Naive thymus-derived CD4-positive, alpha-beta T cell (primary cell): ENCODE measurements around the gene GNG13. TPM values are rescaled to one million over a fixed set of nuclear protein-coding genes. Genes with fewer than 3 reads are reported as not detected.

Experiments
- ATAC-seq: fragments of 150-1000 bp; cut with Tn5 transposase; 2 replicates; pipeline ENCODE4 v1.10.0; 2021; ENCODE audit warnings: mild to moderate bottlenecking, moderate library complexity
- CTCF ChIA-PET: fragments of 350-600 bp; sonication (Branson Sonifier 250); formaldehyde crosslinking; loops from one replicate; lab custom pipeline; 2021; ENCODE audit warnings: antibody characterized with exemption; lab: Charles Lee
- POLR2A ChIA-PET: fragments of 350-600 bp; sonication (Branson Sonifier 250); formaldehyde crosslinking; loops from one replicate; lab custom pipeline; 2021; ENCODE audit warnings: antibody characterized with exemption, inconsistent platforms; lab: Charles Lee
- DNase-seq, 9 donors: peaks; one replicate each; pipeline versions ENCODE4 v3.0.0 to v3.0.0-alpha.2; 2020 to 2022; ENCODE audit warnings: mixed read lengths in 1 of 9
- H3K27ac ChIP-seq: one replicate; pipeline ENCODE4 v1.7.0; 2013; ENCODE audit warnings: mild to moderate bottlenecking, low read depth, low read length, moderate library complexity
- H3K27me3 ChIP-seq, 2 donors: one replicate each; pipeline ENCODE4 v1.7.0; 2013; ENCODE audit warnings: low read length in 2 of 2, mild to moderate bottlenecking in 2 of 2, moderate library complexity in 2 of 2; ENCODE audit not compliant: control insufficient read depth in 2 of 2, insufficient read depth in 2 of 2
- H3K36me3 ChIP-seq, 3 experiments: 1 replicate in 2 of 3; 2 replicates in 1 of 3; pipeline ENCODE4 v1.7.0; 2013; ENCODE audit warnings: low read length in 3 of 3, mild to moderate bottlenecking in 3 of 3, moderate library complexity in 1 of 3; ENCODE audit not compliant: insufficient read depth in 3 of 3, control insufficient read depth in 2 of 3
- H3K4me1 ChIP-seq, 2 donors: one replicate each; pipeline ENCODE4 v1.7.0; 2013; ENCODE audit warnings: low read length in 2 of 2, mild to moderate bottlenecking in 2 of 2, moderate library complexity in 1 of 2; ENCODE audit not compliant: control insufficient read depth in 2 of 2, insufficient read depth in 2 of 2
- H3K4me3 ChIP-seq: 2 replicates; pipeline ENCODE4 v1.7.0; 2013; ENCODE audit warnings: mild to moderate bottlenecking, low read length
- H3K9me3 ChIP-seq, 3 experiments: 1 replicate in 2 of 3; 2 replicates in 1 of 3; pipeline ENCODE4 v1.7.0; 2013; ENCODE audit warnings: low read length in 3 of 3; ENCODE audit not compliant: control insufficient read depth in 2 of 3
- H3K27ac Mint-ChIP-seq, 9 donors: one replicate each; pipeline ENCODE4 v1.8.0; 2020 to 2022; ENCODE audit warnings: mixed read lengths in 9 of 9, mild to moderate bottlenecking in 8 of 9, moderate library complexity in 5 of 9, inconsistent platforms in 2 of 9
- H3K27me3 Mint-ChIP-seq, 5 donors: one replicate each; pipeline ENCODE4 v1.8.0; 2021 to 2022; ENCODE audit warnings: mixed read lengths in 5 of 5, mild to moderate bottlenecking in 1 of 5
- H3K36me3 Mint-ChIP-seq, 5 donors: one replicate each; pipeline ENCODE4 v1.8.0; 2020 to 2022; ENCODE audit warnings: mixed read lengths in 5 of 5, mild to moderate bottlenecking in 3 of 5, inconsistent platforms in 1 of 5
- H3K4me1 Mint-ChIP-seq, 7 donors: one replicate each; pipeline ENCODE4 v1.8.0; 2020 to 2022; ENCODE audit warnings: mixed read lengths in 7 of 7, mild to moderate bottlenecking in 3 of 7, inconsistent platforms in 1 of 7
- H3K4me3 Mint-ChIP-seq, 10 donors: one replicate each; pipeline ENCODE4 v1.8.0; 2020 to 2022; ENCODE audit warnings: mild to moderate bottlenecking in 10 of 10, mixed read lengths in 10 of 10, moderate library complexity in 6 of 10, inconsistent platforms in 2 of 10
- H3K9me3 Mint-ChIP-seq, 11 donors: one replicate each; pipeline ENCODE4 v1.8.0; 2020 to 2022; ENCODE audit warnings: mixed read lengths in 11 of 11, mild to moderate bottlenecking in 4 of 11, inconsistent platforms in 1 of 11, moderate library complexity in 1 of 11
- intact Hi-C, 2 donors: fragments of 100-400 bp; cut with micrococcal nuclease; formaldehyde crosslinking; loops; one replicate each; pipeline ENCODE4 v1.15.1; 2023
- polyA plus RNA-seq, 2 donors: library from polyadenylated mRNA; unstranded; fragments of 300-500 nt; fragmentation: Illumina TruSeq; gene quantifications; one replicate each; pipeline ENCODE4 v1.2.3, GENCODE V29; 2021
- total RNA-seq, 6 experiments: library from RNA in 5 of 6; stranded (reverse) in 5 of 6; gene quantifications; 1 replicate in 5 of 6; 2 replicates in 1 of 6; pipeline ENCODE4 v1.2.3 and lab custom pipeline; 2021 to 2026

Gene GNG13
- total and polyA plus RNA-seq, 7 experiments from 2014 or later: not detected

- no peak overlapping the region for H3K4me3 ChIP-seq
- intact Hi-C loops: no loop called here
- H3K9me3 ChIP-seq: peaks cover 0 to 14% (median 0%) of the 10 kb centered on the region in 3 experiments
- ChIA-PET CTCF (no interaction called here), POLR2A (no interaction called here)
- H3K27ac ChIP-seq: no peak overlapping the region
- no peaks in the 10 kb centered on the region for H3K27me3 ChIP-seq
- DNase-seq (no peak), ATAC-seq (no peak)
- H3K4me3 Mint-ChIP-seq: no peak overlapping the region
- no peaks in the 10 kb centered on the region for H3K4me1 ChIP-seq
- peaks cover 0 to 10% (median 0%) of the 10 kb centered on the region in 5 donors for H3K27me3 Mint-ChIP-seq
- peaks cover 0 to 14% (median 6%) of the 10 kb centered on the region in 11 donors for H3K9me3 Mint-ChIP-seq
- no peaks in the 10 kb centered on the region for H3K4me1 Mint-ChIP-seq
- H3K27ac Mint-ChIP-seq: no peak overlapping the region
- H3K36me3 Mint-ChIP-seq: peaks cover 0 to 5% (median 0%) of the 10 kb centered on the region in 5 donors
- no peaks in the 10 kb centered on the region for H3K36me3 ChIP-seq
These were observed 31.3 kb upstream of the GNG13 start for GRCh38 chr16:831571-832413.

- H3K4me3 ChIP-seq: no peak overlapping the region
- no peak overlapping the region for H3K27ac ChIP-seq
- H3K36me3 ChIP-seq: no peaks in the 10 kb centered on the region
- Mint-ChIP-seq H3K27me3 (peaks cover 0 to 10% (median 0%) of the 10 kb centered on the region in 5 donors), H3K36me3 (no peaks in the 10 kb centered on the region), H3K27ac (no peak overlapping the region), H3K4me1 (no peaks in the 10 kb centered on the region), H3K4me3 (no peak overlapping the region), H3K9me3 (peaks cover 0 to 7% (median 0%) of the 10 kb centered on the region in 11 donors)
- H3K4me1 ChIP-seq: no peaks in the 10 kb centered on the region
- DNase-seq (no peak), ATAC-seq (no peak)
- peaks cover 0 to 6% (median 0%) of the 10 kb centered on the region in 3 experiments for H3K9me3 ChIP-seq
- ChIA-PET CTCF (no interaction called here), POLR2A (no interaction called here)
- intact Hi-C loops: no loop called here
- no peaks in the 10 kb centered on the region for H3K27me3 ChIP-seq
These were observed 30.5 kb upstream of the GNG13 start for GRCh38 chr16:830871-831570.

- H3K36me3 ChIP-seq: no peaks in the 10 kb centered on the region
- Mint-ChIP-seq H3K4me1 (no peaks in the 10 kb centered on the region), H3K36me3 (no peaks in the 10 kb centered on the region), H3K4me3 (no peak overlapping the region), H3K27me3 (peaks cover 0 to 14% (median 5%) of the 10 kb centered on the region in 5 donors), H3K27ac (no peak overlapping the region), H3K9me3 (peaks cover 0 to 5% (median 0%) of the 10 kb centered on the region in 11 donors)
- no peak for ATAC-seq
- H3K9me3 ChIP-seq: no peaks in the 10 kb centered on the region
- CTCF ChIA-PET: no interaction called here
- intact Hi-C loops: no loop called here
- H3K27me3 ChIP-seq: no peaks in the 10 kb centered on the region
- POLR2A ChIA-PET: no interaction called here
- H3K4me3 ChIP-seq: no peak overlapping the region
- H3K4me1 ChIP-seq: no peaks in the 10 kb centered on the region
- H3K27ac ChIP-seq: no peak overlapping the region
- no peak for DNase-seq
These were observed 29.8 kb upstream of the GNG13 start for GRCh38 chr16:830107-830870.

- Histone ChIP-seq H3K4me1 (no peaks in the 10 kb centered on the region), H3K27me3 (no peaks in the 10 kb centered on the region), H3K4me3 (no peak overlapping the region), H3K36me3 (no peaks in the 10 kb centered on the region), H3K27ac (no peak overlapping the region), H3K9me3 (no peaks in the 10 kb centered on the region)
- ChIA-PET POLR2A (no interaction called here), CTCF (no interaction called here)
- intact Hi-C loops: no loop called here
- no peak overlapping the region for H3K27ac Mint-ChIP-seq
- no peaks in the 10 kb centered on the region for H3K4me1 Mint-ChIP-seq
- H3K36me3 Mint-ChIP-seq: no peaks in the 10 kb centered on the region
- no peak for ATAC-seq
- H3K27me3 Mint-ChIP-seq: peaks cover 0 to 14% (median 5%) of the 10 kb centered on the region in 5 donors
- no peak for DNase-seq
- H3K4me3 Mint-ChIP-seq: no peak overlapping the region
- no peaks in the 10 kb centered on the region for H3K9me3 Mint-ChIP-seq
These were observed 28.4 kb upstream of the GNG13 start for GRCh38 chr16:828891-829290.

GRCh38 chr16:827513-827912 is 27.0 kb upstream of the GNG13 start:
- Mint-ChIP-seq H3K27me3 (peaks cover 0 to 16% (median 9%) of the 10 kb centered on the region in 5 donors), H3K36me3 (no peaks in the 10 kb centered on the region), H3K27ac (no peak overlapping the region), H3K9me3 (no peaks in the 10 kb centered on the region), H3K4me1 (no peaks in the 10 kb centered on the region), H3K4me3 (no peak overlapping the region)
- DNase-seq (no peak), ATAC-seq (no peak)
- intact Hi-C loops: no loop called here
- ChIA-PET POLR2A (no interaction called here), CTCF (no interaction called here)
- Histone ChIP-seq H3K36me3 (no peaks in the 10 kb centered on the region), H3K27me3 (no peaks in the 10 kb centered on the region), H3K4me1 (no peaks in the 10 kb centered on the region), H3K9me3 (no peaks in the 10 kb centered on the region), H3K4me3 (no peak overlapping the region), H3K27ac (no peak overlapping the region)

- ATAC-seq (no peak), DNase-seq (no peak)
- H3K9me3 Mint-ChIP-seq: no peaks in the 10 kb centered on the region
- no peaks in the 10 kb centered on the region for H3K36me3 ChIP-seq
- peaks cover 0 to 20% (median 14%) of the 10 kb centered on the region in 5 donors for H3K27me3 Mint-ChIP-seq
- CTCF ChIA-PET: no interaction called here
- no peak overlapping the region for H3K4me3 ChIP-seq
- no peaks in the 10 kb centered on the region for H3K4me1 Mint-ChIP-seq
- no peak overlapping the region for H3K27ac Mint-ChIP-seq
- no peaks in the 10 kb centered on the region for H3K36me3 Mint-ChIP-seq
- intact Hi-C loops: no loop called here
- POLR2A ChIA-PET: no interaction called here
- no peak overlapping the region for H3K4me3 Mint-ChIP-seq
- no peaks in the 10 kb centered on the region for H3K4me1 ChIP-seq
- no peaks in the 10 kb centered on the region for H3K27me3 ChIP-seq
- no peaks in the 10 kb centered on the region for H3K9me3 ChIP-seq
- H3K27ac ChIP-seq: no peak overlapping the region
These were observed 25.0 kb upstream of the GNG13 start for GRCh38 chr16:825341-826061.
